HG02885 (cell line): ENCODE measurements around the gene TTLL13.

Experiments
- ATAC-seq: cut with Tn5 transposase; IDR thresholded peaks from one replicate; pipeline ENCODE4 v1.9.1; 2021; ENCODE audit warnings: mild to moderate bottlenecking; ENCODE audit not compliant: unreplicated experiment, poor library complexity

The TTLL13 gene

DNA sequence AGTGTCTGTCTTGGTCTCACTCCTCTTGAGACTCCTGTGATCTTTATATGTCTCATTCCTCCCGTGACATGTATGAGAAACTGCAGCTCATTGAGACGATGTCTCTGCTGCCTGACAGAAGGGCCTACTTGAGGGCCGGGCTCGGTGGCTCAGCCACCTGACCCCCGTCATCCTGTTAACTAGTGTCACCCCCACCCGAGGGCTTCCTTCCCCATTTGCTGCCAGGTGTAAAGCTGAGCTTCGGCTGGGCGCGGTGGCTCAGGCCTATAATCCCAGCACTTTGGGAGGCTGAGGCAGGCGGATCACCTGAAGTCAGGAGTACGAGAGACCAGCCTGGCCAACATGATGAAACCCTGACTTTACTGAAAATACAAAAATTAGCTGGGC lies 35.5 kb upstream of the TTLL13 start:
- ATAC-seq: no peak

DNA sequence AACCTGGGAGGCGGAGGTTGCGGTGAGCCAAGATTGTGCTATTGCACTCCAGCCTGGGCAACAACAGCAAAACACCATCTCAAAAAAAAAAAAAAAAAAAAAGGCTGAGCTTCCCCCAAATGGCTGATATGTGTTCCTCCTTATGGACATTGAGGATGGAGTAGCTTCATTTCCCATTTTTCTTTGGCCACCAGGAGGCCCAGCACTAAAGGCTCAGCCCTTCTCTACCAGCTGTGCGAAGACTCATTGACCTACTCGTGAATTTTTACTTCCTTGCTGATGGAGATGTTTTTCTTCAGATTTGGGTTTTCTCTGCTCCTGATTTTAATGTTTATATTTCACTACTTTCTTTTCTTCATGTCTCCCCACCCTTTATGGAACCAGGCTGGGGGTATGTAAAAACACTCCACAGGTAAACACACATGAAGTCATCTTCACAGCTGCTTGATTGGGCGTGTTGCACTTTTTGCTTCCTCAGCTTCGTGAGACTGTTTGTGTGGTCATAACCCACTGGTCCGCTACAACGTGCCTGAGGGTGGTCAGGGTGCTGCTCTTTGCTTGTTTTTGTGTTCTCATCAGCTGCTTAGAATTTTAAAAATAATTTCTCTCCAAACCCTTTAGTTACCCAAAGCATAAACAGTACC lies 34.7 kb upstream of the TTLL13 start:
- ATAC-seq: no peak

DNA sequence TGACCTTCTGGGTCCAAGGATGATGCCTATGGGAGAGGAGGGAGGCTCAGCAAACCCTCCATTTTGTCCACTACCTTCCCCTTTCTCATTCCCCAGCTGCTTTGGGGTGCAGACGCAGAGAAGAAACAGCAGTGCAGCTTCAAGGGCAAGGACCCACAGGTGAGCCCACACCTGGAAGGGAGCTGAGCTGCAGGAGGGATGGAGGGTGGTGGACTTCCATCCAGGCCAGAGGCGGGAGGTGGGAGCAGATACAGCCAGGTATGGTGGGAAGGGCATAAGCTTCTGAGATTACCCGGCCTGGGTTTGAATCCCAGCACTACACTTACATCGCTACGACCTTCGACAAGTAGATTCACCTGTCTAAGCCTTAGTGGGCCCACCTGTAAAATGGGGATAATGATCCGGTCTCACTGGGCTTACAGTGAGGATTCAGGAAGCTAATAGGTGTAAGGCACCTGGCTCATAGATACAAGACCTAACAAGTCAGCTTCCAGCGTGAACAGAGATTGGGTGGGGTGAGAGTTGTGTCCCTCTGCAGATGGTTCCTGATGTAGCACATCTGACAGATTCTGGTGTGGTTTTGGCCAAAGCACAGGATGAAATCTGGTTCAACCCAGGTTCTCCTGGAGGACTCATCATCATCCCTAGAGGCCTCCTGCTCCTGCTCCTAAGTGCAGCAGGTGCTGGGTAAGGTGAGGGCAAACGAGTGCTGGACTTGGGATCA lies 31.5 kb upstream of the TTLL13 start:
- no peak for ATAC-seq

DNA sequence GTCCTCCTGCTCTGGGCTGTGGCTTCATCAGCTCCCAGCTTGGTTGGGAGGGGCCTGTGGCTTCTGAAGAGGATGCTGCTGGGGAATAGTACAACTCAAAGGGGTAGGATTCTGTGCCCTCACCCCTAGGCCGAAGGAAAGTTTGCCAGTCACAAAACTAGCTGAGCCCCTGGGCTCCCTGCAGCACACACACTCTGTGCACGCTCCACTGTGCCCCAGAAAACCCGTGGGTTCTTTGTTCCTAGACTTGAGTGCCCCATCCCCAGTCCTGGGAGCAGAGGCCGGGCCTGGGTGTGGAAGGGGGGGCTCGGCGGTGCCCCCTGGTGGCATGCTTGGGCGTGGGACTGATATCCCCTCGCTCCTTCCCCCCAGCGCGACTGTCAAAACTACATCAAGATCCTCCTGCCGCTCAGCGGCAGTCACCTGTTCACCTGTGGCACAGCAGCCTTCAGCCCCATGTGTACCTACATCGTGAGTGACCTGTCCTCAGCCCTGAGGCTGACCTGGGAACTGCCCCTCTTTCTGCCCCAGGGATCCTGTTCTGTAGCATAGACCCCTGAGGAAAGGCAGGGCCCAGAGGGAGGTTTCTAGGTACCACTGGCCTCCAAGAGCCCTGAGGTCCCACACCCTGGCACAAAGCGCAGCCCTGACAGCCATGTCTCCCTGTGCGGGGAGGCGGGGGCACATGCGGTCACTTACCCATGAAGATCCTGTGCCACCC lies 29.8 kb upstream of the TTLL13 start:
- ATAC-seq: no peak

DNA sequence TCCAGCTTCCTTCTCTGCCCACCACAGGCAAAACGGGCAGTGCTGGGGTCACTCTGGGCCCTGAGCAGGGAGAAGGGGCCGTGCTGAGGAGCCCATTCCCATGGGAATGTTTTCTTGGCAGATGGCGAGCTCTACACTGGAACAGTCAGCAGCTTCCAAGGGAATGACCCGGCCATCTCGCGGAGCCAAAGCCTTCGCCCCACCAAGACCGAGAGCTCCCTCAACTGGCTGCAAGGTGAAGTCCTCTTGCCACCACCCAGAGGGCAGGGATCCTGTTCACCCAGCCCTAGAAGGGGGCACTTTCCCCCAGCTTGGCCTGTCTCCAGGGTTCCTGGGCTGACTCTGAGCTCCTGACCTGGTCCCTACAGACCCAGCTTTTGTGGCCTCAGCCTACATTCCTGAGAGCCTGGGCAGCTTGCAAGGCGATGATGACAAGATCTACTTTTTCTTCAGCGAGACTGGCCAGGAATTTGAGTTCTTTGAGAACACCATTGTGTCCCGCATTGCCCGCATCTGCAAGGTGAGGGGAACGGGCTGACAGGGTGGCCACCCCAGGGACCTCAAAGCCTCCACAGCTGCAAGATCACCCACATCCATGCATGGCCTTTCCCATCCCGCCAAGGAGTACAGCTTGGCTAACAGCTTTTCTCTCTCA lies 28.0 kb upstream of the TTLL13 start:
- ATAC-seq: no peak

DNA sequence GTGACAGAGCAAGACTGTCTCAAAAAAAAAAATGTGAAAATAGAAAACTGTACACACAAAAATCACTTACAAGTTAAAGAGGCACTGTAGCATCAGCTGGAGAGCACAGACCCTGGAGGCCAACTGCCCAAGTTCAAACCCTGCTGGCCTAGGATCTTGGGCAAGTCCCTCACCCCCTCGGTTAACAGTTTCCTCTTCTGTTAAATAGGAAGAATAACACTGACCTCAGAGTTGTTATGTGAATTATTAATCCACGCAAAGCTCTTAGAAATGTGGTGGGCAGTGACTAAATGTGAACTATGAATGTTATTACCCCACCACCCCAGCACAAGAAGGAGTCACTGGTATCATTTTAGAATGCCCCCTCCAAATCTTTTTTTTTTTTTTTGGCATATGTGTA lies 26.8 kb upstream of the TTLL13 start:
- no peak for ATAC-seq

DNA sequence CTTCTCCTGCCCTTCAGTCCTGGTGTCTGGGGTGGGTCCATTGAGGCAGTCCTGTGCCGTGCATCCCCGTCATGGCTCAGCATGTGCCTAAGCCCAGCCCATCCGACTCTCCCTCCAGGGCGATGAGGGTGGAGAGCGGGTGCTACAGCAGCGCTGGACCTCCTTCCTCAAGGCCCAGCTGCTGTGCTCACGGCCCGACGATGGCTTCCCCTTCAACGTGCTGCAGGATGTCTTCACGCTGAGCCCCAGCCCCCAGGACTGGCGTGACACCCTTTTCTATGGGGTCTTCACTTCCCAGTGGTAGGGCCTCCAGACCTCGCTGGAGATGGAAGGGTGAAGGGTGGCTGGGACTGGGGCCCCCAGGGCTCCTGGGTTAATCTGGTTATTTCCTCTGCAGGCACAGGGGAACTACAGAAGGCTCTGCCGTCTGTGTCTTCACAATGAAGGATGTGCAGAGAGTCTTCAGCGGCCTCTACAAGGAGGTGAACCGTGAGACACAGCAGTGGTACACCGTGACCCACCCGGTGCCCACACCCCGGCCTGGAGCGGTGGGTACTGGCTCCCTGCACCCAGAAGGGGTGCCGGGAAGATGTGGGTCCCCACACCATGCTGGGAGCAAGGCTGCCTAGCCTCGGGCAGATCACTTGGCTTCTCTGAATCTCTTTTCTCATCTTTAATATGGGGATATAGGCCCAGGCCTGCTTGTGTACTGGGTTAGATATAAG lies 25.8 kb upstream of the TTLL13 start:
- ATAC-seq: no peak

DNA sequence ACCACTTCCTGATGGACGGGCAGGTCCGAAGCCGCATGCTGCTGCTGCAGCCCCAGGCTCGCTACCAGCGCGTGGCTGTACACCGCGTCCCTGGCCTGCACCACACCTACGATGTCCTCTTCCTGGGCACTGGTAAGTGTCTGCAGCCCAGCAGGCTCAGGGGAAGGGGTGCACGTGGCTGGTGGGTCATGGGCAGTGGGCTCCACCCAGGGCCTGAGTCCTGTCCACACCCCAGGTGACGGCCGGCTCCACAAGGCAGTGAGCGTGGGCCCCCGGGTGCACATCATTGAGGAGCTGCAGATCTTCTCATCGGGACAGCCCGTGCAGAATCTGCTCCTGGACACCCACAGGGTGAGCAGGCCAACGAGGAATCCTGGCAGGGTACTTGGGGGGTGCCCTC lies 24.3 kb upstream of the TTLL13 start:
- ATAC-seq: no peak

DNA sequence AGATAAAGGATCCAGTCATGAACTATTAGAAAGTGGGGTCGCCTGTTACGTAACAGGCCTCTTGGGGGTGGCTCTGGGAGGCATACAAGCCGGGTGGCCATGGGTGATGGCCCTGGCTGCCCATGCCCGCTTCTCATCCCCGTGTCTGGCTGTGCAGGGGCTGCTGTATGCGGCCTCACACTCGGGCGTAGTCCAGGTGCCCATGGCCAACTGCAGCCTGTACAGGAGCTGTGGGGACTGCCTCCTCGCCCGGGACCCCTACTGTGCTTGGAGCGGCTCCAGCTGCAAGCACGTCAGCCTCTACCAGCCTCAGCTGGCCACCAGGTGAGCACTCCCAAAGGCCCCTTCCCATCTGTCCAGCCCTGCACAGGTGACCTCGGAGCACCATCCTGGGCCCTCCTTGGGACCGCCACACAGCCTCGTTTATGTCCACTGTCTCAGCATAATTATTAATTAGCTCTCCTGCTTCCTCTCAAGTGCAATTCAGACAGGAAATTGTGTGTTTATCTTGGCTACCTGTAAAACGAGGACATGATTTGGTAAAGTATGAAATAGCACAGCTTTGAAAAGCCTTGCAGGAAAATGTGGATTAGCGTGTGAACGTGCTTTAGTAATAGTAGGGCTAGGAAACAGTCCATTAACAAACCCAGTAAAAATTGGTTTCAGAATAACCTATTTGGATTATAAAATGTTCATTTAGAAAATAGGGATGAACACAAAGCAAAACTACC lies 23.7 kb upstream of the TTLL13 start:
- ATAC-seq: no peak

DNA sequence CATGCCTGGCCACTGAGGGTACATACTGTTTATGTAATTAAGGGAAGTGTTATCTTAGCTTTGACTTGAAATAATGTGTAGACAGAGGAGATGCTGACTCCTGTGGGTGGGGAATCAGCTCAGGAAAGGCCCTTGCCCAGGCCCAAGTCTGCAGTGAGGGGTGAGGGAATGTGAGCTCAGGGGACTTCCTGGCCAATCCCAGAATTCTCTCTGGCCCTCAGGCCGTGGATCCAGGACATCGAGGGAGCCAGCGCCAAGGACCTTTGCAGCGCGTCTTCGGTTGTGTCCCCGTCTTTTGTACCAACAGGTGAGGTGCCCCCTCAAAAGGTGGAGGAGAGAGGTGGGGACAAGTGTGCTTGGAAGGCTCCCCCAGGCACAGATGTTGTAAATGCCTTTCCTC lies 22.0 kb upstream of the TTLL13 start:
- no peak for ATAC-seq

DNA sequence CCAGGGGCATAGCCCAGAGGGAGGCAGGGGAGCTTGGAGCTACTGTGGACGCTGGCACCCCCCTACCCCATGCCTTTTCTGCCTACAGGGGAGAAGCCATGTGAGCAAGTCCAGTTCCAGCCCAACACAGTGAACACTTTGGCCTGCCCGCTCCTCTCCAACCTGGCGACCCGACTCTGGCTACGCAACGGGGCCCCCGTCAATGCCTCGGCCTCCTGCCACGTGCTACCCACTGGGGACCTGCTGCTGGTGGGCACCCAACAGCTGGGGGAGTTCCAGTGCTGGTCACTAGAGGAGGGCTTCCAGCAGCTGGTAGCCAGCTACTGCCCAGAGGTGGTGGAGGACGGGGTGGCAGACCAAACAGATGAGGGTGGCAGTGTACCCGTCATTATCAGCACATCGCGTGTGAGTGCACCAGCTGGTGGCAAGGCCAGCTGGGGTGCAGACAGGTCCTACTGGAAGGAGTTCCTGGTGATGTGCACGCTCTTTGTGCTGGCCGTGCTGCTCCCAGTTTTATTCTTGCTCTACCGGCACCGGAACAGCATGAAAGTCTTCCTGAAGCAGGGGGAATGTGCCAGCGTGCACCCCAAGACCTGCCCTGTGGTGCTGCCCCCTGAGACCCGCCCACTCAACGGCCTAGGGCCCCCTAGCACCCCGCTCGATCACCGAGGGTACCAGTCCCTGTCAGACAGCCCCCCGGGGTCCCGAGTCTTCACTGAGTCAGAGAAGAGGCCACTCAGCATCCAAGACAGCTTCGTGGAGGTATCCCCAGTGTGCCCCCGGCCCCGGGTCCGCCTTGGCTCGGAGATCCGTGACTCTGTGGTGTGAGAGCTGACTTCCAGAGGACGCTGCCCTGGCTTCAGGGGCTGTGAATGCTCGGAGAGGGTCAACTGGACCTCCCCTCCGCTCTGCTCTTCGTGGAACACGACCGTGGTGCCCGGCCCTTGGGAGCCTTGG lies 21.3 kb upstream of the TTLL13 start:
- no peak for ATAC-seq

DNA sequence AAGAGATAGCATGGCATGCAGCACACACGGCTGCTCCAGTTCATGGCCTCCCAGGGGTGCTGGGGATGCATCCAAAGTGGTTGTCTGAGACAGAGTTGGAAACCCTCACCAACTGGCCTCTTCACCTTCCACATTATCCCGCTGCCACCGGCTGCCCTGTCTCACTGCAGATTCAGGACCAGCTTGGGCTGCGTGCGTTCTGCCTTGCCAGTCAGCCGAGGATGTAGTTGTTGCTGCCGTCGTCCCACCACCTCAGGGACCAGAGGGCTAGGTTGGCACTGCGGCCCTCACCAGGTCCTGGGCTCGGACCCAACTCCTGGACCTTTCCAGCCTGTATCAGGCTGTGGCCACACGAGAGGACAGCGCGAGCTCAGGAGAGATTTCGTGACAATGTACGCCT lies 20.4 kb upstream of the TTLL13 start:
- no peak for ATAC-seq

DNA sequence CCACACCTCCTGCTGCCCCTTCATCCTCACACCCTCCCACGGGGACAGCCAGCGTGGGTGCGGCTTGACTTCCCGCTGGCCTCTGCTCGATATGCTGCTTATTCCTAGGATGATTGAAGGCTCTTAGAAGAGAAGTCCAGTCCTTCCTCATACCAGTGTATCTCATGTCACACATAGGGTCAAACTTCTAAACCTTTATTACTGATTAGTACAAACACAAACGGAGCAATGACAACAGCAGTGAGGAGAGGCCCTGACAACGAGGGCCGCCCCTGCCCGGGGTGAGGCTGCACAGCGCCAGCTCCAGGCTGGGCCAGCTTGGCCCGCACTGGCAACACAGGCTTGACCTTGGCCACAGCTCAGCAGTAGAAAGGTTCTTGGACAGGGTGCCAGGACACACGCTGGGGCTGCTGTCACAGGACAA lies 19.3 kb upstream of the TTLL13 start:
- ATAC-seq: no peak

DNA sequence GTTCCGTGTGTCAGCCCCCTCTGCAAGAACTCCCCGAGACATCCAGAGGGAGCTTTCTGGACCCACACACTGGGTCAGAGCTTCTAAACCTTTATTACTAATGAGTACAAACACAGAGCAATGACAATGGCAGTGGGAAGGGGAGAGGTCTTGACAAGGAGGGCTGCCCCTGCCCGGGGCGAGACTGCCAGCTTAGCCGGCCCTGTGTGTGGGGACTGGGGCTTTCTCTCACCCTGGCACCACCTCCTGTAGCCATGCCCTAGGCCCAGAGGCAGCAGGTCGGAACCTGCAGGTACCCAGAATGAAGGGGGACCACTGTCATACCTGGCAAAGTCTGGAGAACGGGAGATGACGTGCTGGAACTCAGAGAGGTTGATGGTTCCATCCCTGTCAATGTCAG lies 18.7 kb upstream of the TTLL13 start:
- ATAC-seq: no peak

DNA sequence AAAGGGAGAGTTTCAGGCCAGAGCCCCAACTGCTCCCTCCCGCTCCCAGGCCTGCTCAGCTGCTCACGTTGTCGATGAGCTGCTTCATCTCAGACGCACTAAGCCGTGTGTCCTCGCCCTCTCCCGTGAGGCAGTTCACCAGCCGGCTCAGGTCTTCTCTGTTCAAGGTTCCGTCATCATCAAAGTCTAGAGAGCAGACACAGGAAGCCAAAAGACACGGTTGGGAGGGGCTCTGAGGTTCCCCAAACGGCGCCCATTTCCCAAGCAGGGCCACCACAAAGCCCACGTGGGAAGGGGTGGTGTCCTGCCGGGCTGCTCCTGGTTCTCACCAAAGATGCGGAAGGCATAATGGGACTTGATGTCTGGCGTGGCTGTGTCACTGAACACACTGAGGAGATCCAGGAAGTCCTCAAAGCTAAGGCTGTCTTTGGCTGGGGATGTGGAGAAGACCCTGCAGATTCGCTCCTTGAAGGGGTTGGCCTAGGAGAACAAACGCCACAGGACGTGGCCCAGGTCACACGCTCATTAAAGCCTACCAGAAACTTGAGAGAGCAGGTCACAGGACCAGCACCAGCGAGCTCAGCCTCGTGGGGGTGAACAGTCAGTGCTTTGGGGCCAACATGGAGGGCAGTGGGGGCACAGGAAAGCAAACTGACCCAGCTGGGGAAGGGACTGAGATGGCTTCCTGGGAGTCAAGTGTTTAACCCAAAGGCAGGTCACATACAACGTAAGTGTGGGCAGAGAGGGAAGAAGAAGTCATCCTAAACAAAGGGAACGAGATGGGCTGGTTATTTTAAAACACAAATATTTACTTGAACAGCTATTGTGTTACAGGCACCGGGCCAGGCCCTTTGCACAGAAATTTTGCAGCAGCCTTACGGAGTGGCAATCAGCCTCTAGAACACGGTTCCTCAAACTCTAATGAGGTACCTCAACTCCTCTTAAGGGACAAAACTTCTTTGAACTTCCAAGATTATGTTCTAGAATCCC lies 18.0 kb upstream of the TTLL13 start:
- ATAC-seq: no peak

DNA sequence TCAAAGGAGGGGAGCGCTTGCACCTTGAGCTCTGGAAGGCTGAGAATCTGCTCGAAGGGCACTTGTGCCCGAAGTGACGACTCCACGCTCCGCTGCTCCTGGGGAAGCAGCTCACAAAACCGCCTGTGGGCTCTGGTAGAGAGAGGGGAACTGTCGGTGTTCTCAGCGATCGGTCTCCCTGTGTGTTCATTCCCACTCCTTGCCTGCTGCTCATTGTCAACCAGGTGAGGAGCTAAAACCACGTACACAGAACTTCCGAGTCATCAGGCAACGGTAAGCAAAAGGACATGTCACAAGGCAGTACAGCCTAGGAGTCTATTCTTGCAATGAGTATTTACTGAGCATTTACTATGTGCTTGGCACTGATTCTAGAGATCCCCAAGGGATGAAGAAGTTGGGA lies 17.2 kb upstream of the TTLL13 start:
- ATAC-seq: no peak

DNA sequence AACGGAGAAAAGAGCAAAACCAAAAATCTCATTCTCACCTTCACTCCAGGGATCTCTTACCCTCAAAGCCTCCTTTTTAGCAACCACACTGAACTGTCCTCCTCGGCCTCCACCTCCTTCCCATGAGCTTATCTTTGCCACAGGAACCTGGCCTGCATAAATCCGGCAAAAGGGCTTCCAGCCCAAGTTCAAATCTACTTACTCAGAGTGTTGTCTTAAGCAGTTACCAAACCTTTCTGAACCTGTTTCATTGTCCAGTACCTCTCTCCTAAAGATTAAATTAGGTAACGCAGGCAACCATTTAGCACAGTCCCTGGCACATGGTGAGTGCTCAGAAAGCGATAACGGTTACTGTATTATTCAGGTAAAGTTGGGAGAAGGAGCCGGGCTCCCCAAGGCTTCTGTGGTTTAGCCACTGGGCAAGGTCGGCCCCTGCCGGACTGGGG lies 16.4 kb upstream of the TTLL13 start:
- no peak for ATAC-seq
